Inflammatory macrophage treated with lipopolysaccharide for 1 hour (primary cell): ENCODE measurements around the gene CCDC136.

Source experiments
- DNase-seq, 2 donors: peaks; one replicate each; pipeline ENCODE4 v3.0.0-alpha.2; 2020 to 2022

CCDC136 gene

GRCh38 chr7:128865996-128866877 lies 74.5 kb downstream of the CCDC136 start:
- DNase-seq = no peak

GRCh38 chr7:128867241-128867640 lies 75.5 kb downstream of the CCDC136 start:
- no peak for DNase-seq

GRCh38 chr7:128867842-128868623 lies 76.3 kb downstream of the CCDC136 start:
- no peak for DNase-seq

- no peak for DNase-seq
Observed at GRCh38 chr7:128868624-128869137, 76.9 kb downstream of the CCDC136 start.

DNA sequence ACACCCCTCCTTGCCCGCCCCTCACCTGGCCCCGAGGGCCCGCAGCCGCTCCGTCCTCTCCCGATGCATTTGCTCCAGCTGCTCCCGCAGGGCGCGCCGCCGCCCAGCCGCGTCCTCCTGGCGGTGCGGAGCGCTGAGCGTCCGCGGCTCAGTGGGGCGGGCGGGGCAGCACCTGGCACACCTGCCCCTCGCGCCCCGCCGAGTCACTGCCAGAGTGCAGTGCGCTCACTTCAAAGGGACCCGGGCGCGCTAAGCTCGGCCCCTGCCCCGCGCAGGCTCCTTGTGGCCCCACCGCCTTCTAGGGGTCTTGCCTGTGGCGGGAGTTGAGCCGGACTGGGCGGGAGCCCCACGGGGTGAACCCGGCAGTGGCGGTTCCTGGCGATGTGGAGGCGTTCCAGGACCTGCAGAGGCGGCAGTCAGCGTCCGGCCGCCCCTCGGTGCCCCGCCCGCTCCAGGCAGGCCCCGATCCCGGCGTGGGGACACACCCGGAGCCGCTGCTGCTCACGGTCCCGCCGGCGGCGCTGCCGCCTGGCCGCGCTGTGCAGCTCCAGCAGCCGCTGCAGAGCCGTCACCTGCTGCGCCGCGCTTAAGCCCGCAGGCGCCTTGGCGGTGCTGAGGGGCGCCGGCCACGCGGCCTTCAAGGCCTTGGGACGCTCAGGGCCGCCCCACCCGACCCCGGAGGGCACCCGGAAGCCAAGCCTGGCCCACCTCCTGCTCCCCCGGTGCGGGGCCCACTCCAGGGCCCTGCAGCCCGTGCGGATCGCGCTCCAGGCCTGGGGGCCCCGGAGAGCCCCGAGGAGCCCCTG lies 77.6 kb downstream of the CCDC136 start:
- DNase-seq = peak; percentile 27 to 28

DNA sequence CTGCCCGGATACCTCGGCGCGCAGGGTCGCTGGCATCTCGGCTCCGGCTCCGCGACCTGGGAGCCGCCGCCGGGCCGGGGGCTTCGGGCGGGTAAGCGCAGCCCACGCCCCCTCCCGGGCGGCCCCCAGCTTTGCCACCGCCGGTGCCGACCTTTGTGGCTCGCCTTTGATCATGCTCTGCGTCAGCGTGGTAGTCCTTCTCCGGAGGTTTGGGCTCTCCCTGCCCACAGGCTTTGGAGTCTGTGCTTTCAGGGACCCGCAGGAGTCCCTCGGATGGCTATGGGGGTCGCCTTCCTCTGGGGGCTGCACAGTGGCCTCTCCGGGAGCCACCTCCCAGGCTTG lies 78.1 kb downstream of the CCDC136 start:
- DNase-seq = no peak

DNA sequence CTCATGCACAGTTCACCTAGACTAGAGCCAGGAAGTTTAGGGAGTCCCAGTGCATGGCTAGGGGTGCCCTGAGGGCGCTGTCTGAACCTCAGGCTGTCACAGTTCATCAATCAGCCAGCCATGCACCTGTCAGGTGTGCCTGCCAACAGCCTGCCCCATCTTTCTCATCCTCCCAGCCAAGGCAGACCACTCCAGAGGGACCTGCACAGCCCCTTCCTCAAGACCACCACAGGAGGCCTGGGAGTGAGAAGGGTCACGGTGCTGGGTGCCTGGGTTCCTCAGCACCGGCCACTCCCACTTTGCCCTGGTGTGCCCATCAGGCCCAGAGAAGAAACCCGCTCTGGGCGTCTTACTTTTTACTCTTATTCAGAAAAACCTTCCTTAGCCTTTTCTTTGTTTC lies 79.3 kb downstream of the CCDC136 start:
- DNase-seq = no peak
